Measurements from ENCODE around the gene CPA1. TPM values are rescaled to one million over a fixed set of nuclear protein-coding genes. Genes with fewer than 3 reads are reported as not detected.

Gene CPA1
- total RNA-seq: 0.09 TPM in 1 of 2 replicates, not detected in the other

GRCh38 chr7:130379921-130380860 is at the start of gene CPA1:
Gene CPA1 (plus strand): TSS chr7:130380494. CDS start chr7:130380521, 27 bp downstream.

GRCh38 chr7:130344271-130344866 is 35.9 kb upstream of the CPA1 start, which contains the start of gene CPA5:
Gene CPA5 (plus strand): TSS chr7:130344816. CDS start chr7:130346486, 1,670 bp downstream.

Other genes with a start within 250 kb of the CPA1 start
- gene TMEM209, start 175.1 kb upstream of the CPA1 start, total RNA-seq: 4.7 and 7.6 TPM in 2 replicates
- 0.09 TPM in 1 of 2 replicates, not detected in the other for gene SSMEM1, start 172.6 kb upstream of the CPA1 start, total RNA-seq
- under 0.01 TPM in 1 of 2 replicates, not detected in the other for gene CPA2, start 113.6 kb upstream of the CPA1 start, total RNA-seq
- gene CPA4, start 87.3 kb upstream of the CPA1 start, total RNA-seq: 2.7 and 10.6 TPM in 2 replicates
- gene CPA5, start 35.7 kb upstream of the CPA1 start, total RNA-seq: under 0.01 TPM in 1 of 2 replicates, not detected in the other
- gene CEP41, start 60.5 kb downstream of the CPA1 start, total RNA-seq: 5.8 and 6.0 TPM in 2 replicates
- 4.6 and 18.0 TPM in 2 replicates for gene MEST, start 111.6 kb downstream of the CPA1 start, total RNA-seq